Gastrocnemius medialis (tissue), 4 donors: ENCODE measurements around the gene ST8SIA2. TPM values are rescaled to one million over a fixed set of nuclear protein-coding genes. Genes with fewer than 3 reads are reported as not detected.

Experiments
- ATAC-seq, 2 donors: fragments of 150-250 bp; one replicate each; pipeline ENCODE4 v1.9.1; 2016
- DNase-seq, 2 donors: peaks; one replicate each; pipeline ENCODE4 v3.0.0-alpha.2; 2019
- H3K27ac ChIP-seq, 4 donors: fragments of 200-600 bp; sonication (generic); 1 replicate in 1 of 4; 2 replicates in 3 of 4; pipeline ENCODE4 v1.5.1; 2016 to 2018; ENCODE audit warnings: mild to moderate bottlenecking in 2 of 4, moderate library complexity in 1 of 4
- H3K27me3 ChIP-seq, 3 donors: fragments of 200-600 bp; sonication (generic) in 2 of 3; 1 replicate in 1 of 3; 2 replicates in 2 of 3; pipeline versions ENCODE4 v1.5.1 to v1.6.0; 2016 to 2019; ENCODE audit warnings: mild to moderate bottlenecking in 1 of 3, moderate library complexity in 1 of 3
- H3K36me3 ChIP-seq, 2 donors: fragments of 200-600 bp; sonication (generic) in 1 of 2; one replicate each; pipeline ENCODE4 v1.5.1; 2017 to 2018
- H3K4me1 ChIP-seq, 2 donors: fragments of 200-600 bp; sonication (generic) in 1 of 2; one replicate each; pipeline ENCODE4 v1.5.1; 2016 to 2017; ENCODE audit warnings: mild to moderate bottlenecking in 2 of 2
- H3K4me3 ChIP-seq, 4 donors: fragments of 200-600 bp; sonication (generic) in 3 of 4; 1 replicate in 1 of 4; 2 replicates in 3 of 4; pipeline ENCODE4 v1.5.1; 2016 to 2019; ENCODE audit warnings: mild to moderate bottlenecking in 2 of 4
- H3K9me3 ChIP-seq, 3 donors: fragments of 200-600 bp; sonication (generic) in 2 of 3; 1 replicate in 1 of 3; 2 replicates in 2 of 3; pipeline ENCODE4 v1.5.1; 2016 to 2019
- POLR2A ChIP-seq, 2 donors: fragments of 450-650 bp; IDR thresholded peaks; one replicate each; pipeline ENCODE4 v1.6.1; 2017; ENCODE audit warnings: antibody characterized with exemption in 2 of 2, mild to moderate bottlenecking in 2 of 2, moderate library complexity in 2 of 2
- in situ Hi-C, 4 donors: fragments of 200-750 bp; cut with MboI; loops; one replicate each; pipeline versions ENCODE4 v1.15.0 to v1.8.0; 2017; ENCODE audit warnings: low sequenced_read_pairs in 4 of 4
- intact Hi-C: fragments of 100-400 bp; cut with DNase I; formaldehyde crosslinking; loops from one replicate; pipeline ENCODE4 v1.15.1; 2023; ENCODE audit warnings: low total_unique reads
- total RNA-seq, 4 donors: library from RNA; depleted of rRNA; stranded (reverse); fragments of >200 nt; gene quantifications; one replicate each; pipeline versions ENCODE4 v1.1.0 to v1.2.3, GENCODE V29; 2016
- TF ChIP-seq, protein P1 (sequence below), 5 experiments: fragments of 450-650 bp in 3 of 5; fragments of 200-600 bp in 2 of 5; sonication (generic) in 2 of 5; IDR thresholded peaks in 4 of 5; conservative IDR thresholded peaks in 1 of 5; 1 replicate in 4 of 5; 2 replicates in 1 of 5; pipeline ENCODE4 v1.5.1; 2016 to 2019; ENCODE audit warnings: antibody characterized with exemption in 5 of 5, mild to moderate bottlenecking in 3 of 5, moderate library complexity in 3 of 5

Gene ST8SIA2
- total RNA-seq, 4 donors from 2014 or later = not detected

- H3K4me3 ChIP-seq = no peak overlapping the region
- H3K27me3 ChIP-seq = no peaks in the 10 kb centered on the region
- TF ChIP-seq POLR2A (IDR thresholded peaks at IDR 0.05) = no peak
- TF ChIP-seq, protein P1, sequence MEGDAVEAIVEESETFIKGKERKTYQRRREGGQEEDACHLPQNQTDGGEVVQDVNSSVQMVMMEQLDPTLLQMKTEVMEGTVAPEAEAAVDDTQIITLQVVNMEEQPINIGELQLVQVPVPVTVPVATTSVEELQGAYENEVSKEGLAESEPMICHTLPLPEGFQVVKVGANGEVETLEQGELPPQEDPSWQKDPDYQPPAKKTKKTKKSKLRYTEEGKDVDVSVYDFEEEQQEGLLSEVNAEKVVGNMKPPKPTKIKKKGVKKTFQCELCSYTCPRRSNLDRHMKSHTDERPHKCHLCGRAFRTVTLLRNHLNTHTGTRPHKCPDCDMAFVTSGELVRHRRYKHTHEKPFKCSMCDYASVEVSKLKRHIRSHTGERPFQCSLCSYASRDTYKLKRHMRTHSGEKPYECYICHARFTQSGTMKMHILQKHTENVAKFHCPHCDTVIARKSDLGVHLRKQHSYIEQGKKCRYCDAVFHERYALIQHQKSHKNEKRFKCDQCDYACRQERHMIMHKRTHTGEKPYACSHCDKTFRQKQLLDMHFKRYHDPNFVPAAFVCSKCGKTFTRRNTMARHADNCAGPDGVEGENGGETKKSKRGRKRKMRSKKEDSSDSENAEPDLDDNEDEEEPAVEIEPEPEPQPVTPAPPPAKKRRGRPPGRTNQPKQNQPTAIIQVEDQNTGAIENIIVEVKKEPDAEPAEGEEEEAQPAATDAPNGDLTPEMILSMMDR (IDR thresholded peaks at IDR 0.05 in 4 of 5, conservative IDR thresholded peaks at IDR 0.05 in 1 of 5) = no peak
- ATAC-seq = no peak
- intact Hi-C loops = no loop called here
- H3K9me3 ChIP-seq = no peaks in the 10 kb centered on the region
- in situ Hi-C loops = no loop called here
- no peak overlapping the region for H3K27ac ChIP-seq
- no peaks in the 10 kb centered on the region for H3K36me3 ChIP-seq
- DNase-seq = no peak
- H3K4me1 ChIP-seq = no peaks in the 10 kb centered on the region
Observed at GRCh38 chr15:92502930-92503857, 109.5 kb downstream of the ST8SIA2 start.

GRCh38 chr15:92503889-92504288 lies 110.2 kb downstream of the ST8SIA2 start:
- TF ChIP-seq, protein P1 (IDR thresholded peaks at IDR 0.05 in 4 of 5, conservative IDR thresholded peaks at IDR 0.05 in 1 of 5) = no peak
- no peak for TF ChIP-seq POLR2A (IDR thresholded peaks at IDR 0.05)
- intact Hi-C loops = no loop called here
- no peak overlapping the region for H3K4me3 ChIP-seq
- no peaks in the 10 kb centered on the region for H3K27me3 ChIP-seq
- in situ Hi-C loops = no loop called here
- H3K27ac ChIP-seq = no peak overlapping the region
- DNase-seq (no peak), ATAC-seq (no peak)
- H3K36me3 ChIP-seq = no peaks in the 10 kb centered on the region
- no peaks in the 10 kb centered on the region for H3K9me3 ChIP-seq
- no peaks in the 10 kb centered on the region for H3K4me1 ChIP-seq

- intact Hi-C loops = no loop called here
Observed at GRCh38 chr15:92505611-92506010, 111.9 kb downstream of the ST8SIA2 start.

GRCh38 chr15:92506506-92506905 lies 112.8 kb downstream of the ST8SIA2 start:
- in situ Hi-C loops (no loop called here), intact Hi-C loops (no loop called here)
- no peak for DNase-seq
- no peak overlapping the region for H3K4me3 ChIP-seq
- TF ChIP-seq POLR2A (IDR thresholded peaks at IDR 0.05) = no peak
- TF ChIP-seq, protein P1 (IDR thresholded peaks at IDR 0.05 in 4 of 5, conservative IDR thresholded peaks at IDR 0.05 in 1 of 5) = no peak
- H3K9me3 ChIP-seq = no peaks in the 10 kb centered on the region
- H3K27me3 ChIP-seq = no peaks in the 10 kb centered on the region
- no peak overlapping the region for H3K27ac ChIP-seq
- ATAC-seq = peak; percentile 18 to 42
- H3K36me3 ChIP-seq = no peaks in the 10 kb centered on the region
- no peaks in the 10 kb centered on the region for H3K4me1 ChIP-seq

More at GRCh38 chr15:92505611-92506010, 111.9 kb downstream of the ST8SIA2 start:
- H3K4me1 ChIP-seq = no peaks in the 10 kb centered on the region
- no peaks in the 10 kb centered on the region for H3K36me3 ChIP-seq
- ATAC-seq (no peak), DNase-seq (no peak)
- TF ChIP-seq, protein P1 (IDR thresholded peaks at IDR 0.05 in 4 of 5, conservative IDR thresholded peaks at IDR 0.05 in 1 of 5) = no peak
- no peak for TF ChIP-seq POLR2A (IDR thresholded peaks at IDR 0.05)
- no peaks in the 10 kb centered on the region for H3K9me3 ChIP-seq
- in situ Hi-C loops = no loop called here
- no peak overlapping the region for H3K4me3 ChIP-seq
- H3K27me3 ChIP-seq = no peaks in the 10 kb centered on the region
- H3K27ac ChIP-seq = no peak overlapping the region
